ENCODE data around the gene FBXO33.

GRCh38 chr14:39434401-39434800 is 2.2 kb upstream of the FBXO33 start:
- TF ChIP-seq, protein P1, sequence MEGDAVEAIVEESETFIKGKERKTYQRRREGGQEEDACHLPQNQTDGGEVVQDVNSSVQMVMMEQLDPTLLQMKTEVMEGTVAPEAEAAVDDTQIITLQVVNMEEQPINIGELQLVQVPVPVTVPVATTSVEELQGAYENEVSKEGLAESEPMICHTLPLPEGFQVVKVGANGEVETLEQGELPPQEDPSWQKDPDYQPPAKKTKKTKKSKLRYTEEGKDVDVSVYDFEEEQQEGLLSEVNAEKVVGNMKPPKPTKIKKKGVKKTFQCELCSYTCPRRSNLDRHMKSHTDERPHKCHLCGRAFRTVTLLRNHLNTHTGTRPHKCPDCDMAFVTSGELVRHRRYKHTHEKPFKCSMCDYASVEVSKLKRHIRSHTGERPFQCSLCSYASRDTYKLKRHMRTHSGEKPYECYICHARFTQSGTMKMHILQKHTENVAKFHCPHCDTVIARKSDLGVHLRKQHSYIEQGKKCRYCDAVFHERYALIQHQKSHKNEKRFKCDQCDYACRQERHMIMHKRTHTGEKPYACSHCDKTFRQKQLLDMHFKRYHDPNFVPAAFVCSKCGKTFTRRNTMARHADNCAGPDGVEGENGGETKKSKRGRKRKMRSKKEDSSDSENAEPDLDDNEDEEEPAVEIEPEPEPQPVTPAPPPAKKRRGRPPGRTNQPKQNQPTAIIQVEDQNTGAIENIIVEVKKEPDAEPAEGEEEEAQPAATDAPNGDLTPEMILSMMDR (IDR thresholded peaks at IDR 0.05): no peak
- TF ChIP-seq POLR2AphosphoS5 (IDR thresholded peaks at IDR 0.05; ENCODE audit: low read depth, low read length) (no peak), REST (IDR thresholded peaks at IDR 0.05; ENCODE audit: insufficient read depth in 1 of 2, low read depth in 2 of 2, low read length in 1 of 2) (no peak), SIN3A (IDR thresholded peaks at IDR 0.05; ENCODE audit: borderline replicate concordance, insufficient read depth, low read depth, low read length) (no peak)
